IgD-negative memory B cell (primary cell): ENCODE results near the gene BNIPL. TPM values are rescaled to one million over a fixed set of nuclear protein-coding genes. Genes with fewer than 3 reads are reported as not detected.

Experiments
- H3K27ac Mint-ChIP-seq, 3 donors: one replicate each; pipeline ENCODE4 v1.8.0; 2020 to 2022; ENCODE audit warnings: mild to moderate bottlenecking in 3 of 3, mixed read lengths in 3 of 3, moderate library complexity in 1 of 3
- H3K27me3 Mint-ChIP-seq: one replicate; pipeline ENCODE4 v1.8.0; 2021; ENCODE audit warnings: mixed read lengths
- H3K36me3 Mint-ChIP-seq: one replicate; pipeline ENCODE4 v1.8.0; 2020; ENCODE audit warnings: mild to moderate bottlenecking, mixed read lengths
- H3K4me1 Mint-ChIP-seq, 3 donors: one replicate each; pipeline ENCODE4 v1.8.0; 2020 to 2022; ENCODE audit warnings: mixed read lengths in 3 of 3, mild to moderate bottlenecking in 1 of 3
- H3K4me3 Mint-ChIP-seq, 4 donors: one replicate each; pipeline ENCODE4 v1.8.0; 2020 to 2022; ENCODE audit warnings: mild to moderate bottlenecking in 4 of 4, mixed read lengths in 4 of 4, moderate library complexity in 3 of 4
- H3K9me3 Mint-ChIP-seq, 3 donors: one replicate each; pipeline ENCODE4 v1.8.0; 2020 to 2021; ENCODE audit warnings: mixed read lengths in 3 of 3, mild to moderate bottlenecking in 1 of 3
- polyA plus RNA-seq: library from polyadenylated mRNA; unstranded; fragments of 300-500 nt; fragmentation: Illumina TruSeq; gene quantifications from one replicate; pipeline ENCODE4 v1.2.3, GENCODE V29; 2021

Gene BNIPL
- polyA plus RNA-seq, 1 donor from 2014 or later = 0.13 TPM

GRCh38 chr1:151005729-151006319 is 30.6 kb upstream of the BNIPL start:
- Mint-ChIP-seq H3K27ac (peak overlapping the region; percentile 3 to 99 (median 86)), H3K4me3 (peak overlapping the region; percentile 87 to 97 (median 94)), H3K27me3 (no peaks in the 10 kb centered on the region)

GRCh38 chr1:151006327-151007052 is 29.9 kb upstream of the BNIPL start, which contains the start of gene MINDY1:
TSS of gene MINDY1 (minus strand) at chr1:151006902. CDS start at chr1:151002617, 4,285 bp downstream.
- Mint-ChIP-seq H3K9me3 (no peaks in the 10 kb centered on the region), H3K4me3 (peak within 1 kb of the TSS; percentile 87 to 97 (median 96)), H3K36me3 (peaks cover 4% of the 10 kb centered on the region), H3K4me1 (peaks cover 36 to 51% (median 49%) of the 10 kb centered on the region in 3 donors), H3K27ac (peak within 1 kb of the TSS; percentile 86 to 99 (median 98)), H3K27me3 (no peaks in the 10 kb centered on the region)

More at GRCh38 chr1:151005729-151006319, 30.6 kb upstream of the BNIPL start:
- Mint-ChIP-seq H3K4me1 (peaks cover 31 to 49% (median 44%) of the 10 kb centered on the region in 3 donors), H3K9me3 (no peaks in the 10 kb centered on the region), H3K36me3 (peaks cover 4% of the 10 kb centered on the region)

GRCh38 chr1:151007853-151008243 is 28.5 kb upstream of the BNIPL start:
- Mint-ChIP-seq H3K4me3 (peak overlapping the region; percentile 87 to 97 (median 96)), H3K4me1 (peaks cover 42 to 51% (median 43%) of the 10 kb centered on the region in 3 donors), H3K27me3 (no peaks in the 10 kb centered on the region), H3K9me3 (no peaks in the 10 kb centered on the region), H3K27ac (peak overlapping the region; percentile 86 to 99 (median 98)), H3K36me3 (no peaks in the 10 kb centered on the region)

GRCh38 chr1:151008244-151009205 is 27.9 kb upstream of the BNIPL start, which contains the start of gene PRUNE1:
TSS of gene PRUNE1 (plus strand) at chr1:151008449. CDS start at chr1:151008633, 184 bp downstream.
- Mint-ChIP-seq H3K4me3 (peak within 1 kb of the TSS; percentile 87 to 97 (median 96)), H3K27ac (peak within 1 kb of the TSS; percentile 86 to 99 (median 98)), H3K9me3 (no peaks in the 10 kb centered on the region), H3K4me1 (peaks cover 41 to 46% (median 42%) of the 10 kb centered on the region in 3 donors), H3K27me3 (no peaks in the 10 kb centered on the region), H3K36me3 (no peaks in the 10 kb centered on the region)

GRCh38 chr1:151009206-151009587 is 27.2 kb upstream of the BNIPL start:
- H3K27ac Mint-ChIP-seq = peak overlapping the region; percentile 86 to 99 (median 98)

GRCh38 chr1:151009674-151010345 is 26.6 kb upstream of the BNIPL start:
- no peaks in the 10 kb centered on the region for H3K27me3 Mint-ChIP-seq
- H3K27ac Mint-ChIP-seq = peak overlapping the region in 2 of 3 donors; percentile 86 to 98
- H3K4me1 Mint-ChIP-seq = peaks cover 40 to 42% (median 40%) of the 10 kb centered on the region in 3 donors
- H3K4me3 Mint-ChIP-seq = peak overlapping the region; percentile 37 to 96 (median 91)
- no peaks in the 10 kb centered on the region for H3K9me3 Mint-ChIP-seq
- no peaks in the 10 kb centered on the region for H3K36me3 Mint-ChIP-seq

More at GRCh38 chr1:151009206-151009587, 27.2 kb upstream of the BNIPL start:
- H3K4me1 Mint-ChIP-seq = peaks cover 40 to 42% (median 42%) of the 10 kb centered on the region in 3 donors
- H3K27me3 Mint-ChIP-seq = no peaks in the 10 kb centered on the region
- H3K4me3 Mint-ChIP-seq = peak overlapping the region; percentile 87 to 97 (median 96)
- H3K9me3 Mint-ChIP-seq = no peaks in the 10 kb centered on the region
- no peaks in the 10 kb centered on the region for H3K36me3 Mint-ChIP-seq

GRCh38 chr1:151010346-151010726 is 26.1 kb upstream of the BNIPL start:
- no peaks in the 10 kb centered on the region for H3K27me3 Mint-ChIP-seq
- H3K4me3 Mint-ChIP-seq = peak overlapping the region in 3 of 4 donors; percentile 4 to 67 (median 22)
- H3K27ac Mint-ChIP-seq = no peak overlapping the region
- H3K4me1 Mint-ChIP-seq = peaks cover 38 to 42% (median 40%) of the 10 kb centered on the region in 3 donors
- no peaks in the 10 kb centered on the region for H3K36me3 Mint-ChIP-seq
- no peaks in the 10 kb centered on the region for H3K9me3 Mint-ChIP-seq

GRCh38 chr1:151011154-151011850 is 25.1 kb upstream of the BNIPL start:
- Mint-ChIP-seq H3K27ac (peak overlapping the region in 2 of 3 donors; percentile 31 to 89), H3K4me3 (no peak overlapping the region), H3K27me3 (no peaks in the 10 kb centered on the region), H3K9me3 (no peaks in the 10 kb centered on the region), H3K36me3 (no peaks in the 10 kb centered on the region), H3K4me1 (peaks cover 29 to 35% (median 32%) of the 10 kb centered on the region in 3 donors)

- Mint-ChIP-seq H3K9me3 (no peaks in the 10 kb centered on the region), H3K27ac (peak overlapping the region in 1 of 3 donors; percentile 25), H3K27me3 (no peaks in the 10 kb centered on the region), H3K36me3 (no peaks in the 10 kb centered on the region), H3K4me3 (peak overlapping the region in 1 of 4 donors; percentile 10), H3K4me1 (peaks cover 15 to 23% (median 18%) of the 10 kb centered on the region in 3 donors)
Measured at GRCh38 chr1:151012684-151013471, 23.5 kb upstream of the BNIPL start.

- Mint-ChIP-seq H3K36me3 (no peaks in the 10 kb centered on the region), H3K4me1 (peaks cover 14 to 18% (median 15%) of the 10 kb centered on the region in 3 donors), H3K9me3 (no peaks in the 10 kb centered on the region), H3K27ac (peak overlapping the region in 1 of 3 donors; percentile 25), H3K4me3 (peak overlapping the region in 1 of 4 donors; percentile 10), H3K27me3 (no peaks in the 10 kb centered on the region)
Measured at GRCh38 chr1:151013518-151013917, 22.9 kb upstream of the BNIPL start.

GRCh38 chr1:151024540-151025146 is 11.7 kb upstream of the BNIPL start:
- no peaks in the 10 kb centered on the region for H3K27me3 Mint-ChIP-seq
- peak overlapping the region in 2 of 3 donors; percentile 19 to 67 for H3K27ac Mint-ChIP-seq
- no peaks in the 10 kb centered on the region for H3K9me3 Mint-ChIP-seq
- H3K4me3 Mint-ChIP-seq = peak overlapping the region in 1 of 4 donors; percentile 79
- H3K4me1 Mint-ChIP-seq = peaks cover 0 to 9% (median 5%) of the 10 kb centered on the region in 3 donors
- H3K36me3 Mint-ChIP-seq = peaks cover 4% of the 10 kb centered on the region

- H3K27ac Mint-ChIP-seq = no peak overlapping the region
- no peak overlapping the region for H3K4me3 Mint-ChIP-seq
- no peaks in the 10 kb centered on the region for H3K27me3 Mint-ChIP-seq
- H3K4me1 Mint-ChIP-seq = peaks cover 0 to 9% (median 5%) of the 10 kb centered on the region in 3 donors
- peaks cover 4% of the 10 kb centered on the region for H3K36me3 Mint-ChIP-seq
- no peaks in the 10 kb centered on the region for H3K9me3 Mint-ChIP-seq
Measured at GRCh38 chr1:151026460-151026859, 9.9 kb upstream of the BNIPL start.
